Retinal pigment epithelial cell (primary cell): ENCODE data around the gene GALNT9.
"Not testable (repeated sequence)": the region's sequence is repeated elsewhere in the genome, so short reads cannot be mapped to it uniquely, and the experiment has no call there.

Source experiments
- DNase-seq: peaks from one replicate; pipeline ENCODE4 v3.0.0-alpha.2; 2010; ENCODE audit warnings: low read depth
- H3K4me3 ChIP-seq: 2 replicates; pipeline ENCODE4 v1.5.1; 2011; ENCODE audit warnings: mild to moderate bottlenecking, low read length, control low read depth, moderate library complexity
- TF ChIP-seq, protein P1 (sequence below): conservative IDR thresholded peaks from 2 replicates; pipeline ENCODE4 v1.5.1; 2011; ENCODE audit warnings: low read depth, low read length, control low read depth, inconsistent platforms

The GALNT9 gene

GRCh38 chr12:132362996-132363660 lies 33.7 kb upstream of the GALNT9 start:
- no peak overlapping the region for H3K4me3 ChIP-seq
- DNase-seq = no peak
- TF ChIP-seq, protein P1, sequence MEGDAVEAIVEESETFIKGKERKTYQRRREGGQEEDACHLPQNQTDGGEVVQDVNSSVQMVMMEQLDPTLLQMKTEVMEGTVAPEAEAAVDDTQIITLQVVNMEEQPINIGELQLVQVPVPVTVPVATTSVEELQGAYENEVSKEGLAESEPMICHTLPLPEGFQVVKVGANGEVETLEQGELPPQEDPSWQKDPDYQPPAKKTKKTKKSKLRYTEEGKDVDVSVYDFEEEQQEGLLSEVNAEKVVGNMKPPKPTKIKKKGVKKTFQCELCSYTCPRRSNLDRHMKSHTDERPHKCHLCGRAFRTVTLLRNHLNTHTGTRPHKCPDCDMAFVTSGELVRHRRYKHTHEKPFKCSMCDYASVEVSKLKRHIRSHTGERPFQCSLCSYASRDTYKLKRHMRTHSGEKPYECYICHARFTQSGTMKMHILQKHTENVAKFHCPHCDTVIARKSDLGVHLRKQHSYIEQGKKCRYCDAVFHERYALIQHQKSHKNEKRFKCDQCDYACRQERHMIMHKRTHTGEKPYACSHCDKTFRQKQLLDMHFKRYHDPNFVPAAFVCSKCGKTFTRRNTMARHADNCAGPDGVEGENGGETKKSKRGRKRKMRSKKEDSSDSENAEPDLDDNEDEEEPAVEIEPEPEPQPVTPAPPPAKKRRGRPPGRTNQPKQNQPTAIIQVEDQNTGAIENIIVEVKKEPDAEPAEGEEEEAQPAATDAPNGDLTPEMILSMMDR = no peak

GRCh38 chr12:132360906-132361777 lies 31.8 kb upstream of the GALNT9 start:
- no peak for DNase-seq
- H3K4me3 ChIP-seq = no peak overlapping the region
- TF ChIP-seq, protein P1 = no peak

DNA sequence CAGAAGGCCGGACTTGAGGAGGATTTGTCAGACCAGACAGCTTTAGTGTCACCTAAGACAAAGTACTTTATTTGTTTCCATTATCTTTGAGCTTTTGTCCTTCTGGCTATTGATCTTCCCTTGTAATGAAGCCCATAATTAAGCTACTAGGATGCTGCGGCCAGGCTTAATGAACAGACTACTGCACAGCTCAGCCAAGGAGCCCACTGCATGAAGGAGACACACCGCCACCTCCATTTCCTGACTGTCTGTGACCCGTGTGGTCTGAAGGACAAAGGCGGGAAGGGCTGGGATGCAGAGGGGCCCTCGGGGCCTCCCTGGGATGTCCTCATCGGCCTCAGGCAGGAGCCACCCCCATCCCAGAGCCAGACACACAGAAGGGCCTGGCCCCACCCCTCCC lies 31.0 kb upstream of the GALNT9 start:
- no peak overlapping the region for H3K4me3 ChIP-seq
- TF ChIP-seq, protein P1 = no peak
- no peak for DNase-seq

- no peak overlapping the region for H3K4me3 ChIP-seq
- no peak for DNase-seq
- TF ChIP-seq, protein P1 = no peak
Measured at GRCh38 chr12:132359971-132360370, 30.6 kb upstream of the GALNT9 start.

GRCh38 chr12:132359551-132359950 lies 30.2 kb upstream of the GALNT9 start:
- DNase-seq = no peak
- TF ChIP-seq, protein P1 = no peak

GRCh38 chr12:132358241-132359225 lies 29.1 kb upstream of the GALNT9 start:
- not testable (repeated sequence) for DNase-seq, H3K4me3 ChIP-seq

More at GRCh38 chr12:132359551-132359950, 30.2 kb upstream of the GALNT9 start:
- no peak overlapping the region for H3K4me3 ChIP-seq
